HepG2 (cell line): ENCODE results near the gene SMIM24. TPM values are rescaled to one million over a fixed set of nuclear protein-coding genes. Genes with fewer than 3 reads are reported as not detected.

Experiments used
- ATF6 ChIP-seq: sonication (generic); formaldehyde crosslinking; conservative IDR thresholded peaks from 2 replicates; pipeline ENCODE4 v1.4.0; 2020; ENCODE audit warnings: missing genetic modification reagents
- BATF2 ChIP-seq: sonication (generic); formaldehyde crosslinking; IDR thresholded peaks from 2 replicates; pipeline ENCODE4 v1.8.0; 2022; ENCODE audit warnings: mild to moderate bottlenecking, missing genetic modification reagents, moderate library complexity
- JUNB ChIP-seq: sonication (generic); formaldehyde crosslinking; IDR thresholded peaks from 2 replicates; pipeline ENCODE4 v1.8.0; 2022; ENCODE audit warnings: missing genetic modification reagents, mild to moderate bottlenecking, borderline replicate concordance
- LCORL ChIP-seq, 2 experiments: fragments of 450-650 bp in 1 of 2; sonication (generic) in 1 of 2; formaldehyde crosslinking in 1 of 2; IDR thresholded peaks; 2 replicates each; pipeline versions ENCODE4 v1.5.0 to v1.6.1; 2017 to 2020; ENCODE audit warnings: antibody characterized with exemption in 1 of 2, missing genetic modification reagents in 1 of 2
- NR0B2 ChIP-seq: sonication (generic); formaldehyde crosslinking; IDR thresholded peaks from 2 replicates; pipeline ENCODE4 v1.4.0; 2020; ENCODE audit warnings: mild to moderate bottlenecking, missing genetic modification reagents
- POGK ChIP-seq: sonication (generic); formaldehyde crosslinking; conservative IDR thresholded peaks from 2 replicates; pipeline ENCODE4 v1.8.0; 2022; ENCODE audit warnings: mild to moderate bottlenecking, moderate library complexity, missing genetic modification reagents
- RAD21 ChIP-seq: fragments of 450-650 bp; formaldehyde crosslinking; IDR thresholded peaks from 2 replicates; pipeline ENCODE4 v1.5.0; 2020; ENCODE audit warnings: mild to moderate bottlenecking
- SIN3A ChIP-seq: IDR thresholded peaks from 2 replicates; pipeline ENCODE4 v1.6.1; 2011; ENCODE audit warnings: low read depth, mild to moderate bottlenecking, control low read depth, low read length, borderline replicate concordance
- SIX4 ChIP-seq: sonication (generic); formaldehyde crosslinking; IDR thresholded peaks from 2 replicates; pipeline ENCODE4 v1.4.0; 2020; ENCODE audit warnings: missing genetic modification reagents
- SMAD1 ChIP-seq: sonication (generic); formaldehyde crosslinking; IDR thresholded peaks from 2 replicates; pipeline ENCODE4 v1.4.0; 2020; ENCODE audit warnings: missing genetic modification reagents, low read depth, mild to moderate bottlenecking, borderline replicate concordance
- TEF ChIP-seq: sonication (generic); formaldehyde crosslinking; IDR thresholded peaks from 2 replicates; pipeline ENCODE4 v1.5.0; 2020; ENCODE audit warnings: missing genetic modification reagents
- THAP11 ChIP-seq: IDR thresholded peaks from 2 replicates; pipeline ENCODE4 v1.6.1; 2016; ENCODE audit warnings: missing biosample characterization, missing genetic modification reagents
- TMF1 ChIP-seq: sonication (generic); formaldehyde crosslinking; IDR thresholded peaks from 2 replicates; pipeline ENCODE4 v1.8.1; 2022; ENCODE audit warnings: low read depth, missing genetic modification reagents
- ZNF432 ChIP-seq: sonication (generic); formaldehyde crosslinking; IDR thresholded peaks from 2 replicates; pipeline ENCODE4 v1.5.0; 2020; ENCODE audit warnings: missing genetic modification reagents, mild to moderate bottlenecking, borderline replicate concordance
- ZNF609 ChIP-seq: sonication (generic); formaldehyde crosslinking; IDR thresholded peaks from 2 replicates; pipeline ENCODE4 v1.4.0; 2020; ENCODE audit warnings: mild to moderate bottlenecking, missing genetic modification reagents, borderline replicate concordance
- ZNF839 ChIP-seq: sonication (generic); formaldehyde crosslinking; IDR thresholded peaks from 2 replicates; pipeline ENCODE4 v1.4.0; 2020; ENCODE audit warnings: missing genetic modification reagents, mild to moderate bottlenecking, borderline replicate concordance
- polyA plus RNA-seq, 8 experiments: library from polyadenylated mRNA; depleted of rRNA in 3 of 8; stranded (reverse) in 7 of 8; unstranded in 1 of 8; fragments of >200 nt; fragmentation: Illumina TruSeq in 4 of 8; extraction: Trizol in 4 of 8; gene quantifications; 2 replicates each; pipeline versions ENCODE4 v1.2.1 to v1.2.3, GENCODE V29; 2011 to 2016; ENCODE audit warnings: low read depth in 4 of 8, missing spikeins in 1 of 8, mixed read lengths in 1 of 8; ENCODE audit not compliant: insufficient read depth in 1 of 8
- total RNA-seq, 5 experiments: library from RNA; depleted of rRNA; stranded (reverse); fragments of >200 nt; fragmentation: Illumina TruSeq; extraction: Trizol; gene quantifications; 2 replicates each; pipeline ENCODE4 v1.2.3, GENCODE V29; 2016; ENCODE audit warnings: low read depth in 1 of 5

The SMIM24 gene
- total and polyA plus RNA-seq, 2 of the 13 experiments (the other 11 are each of a cell fraction or from before 2014, with no cell fraction given): 11.2 to 70.6 TPM

GRCh38 chr19:3434630-3435553, 45.4 kb downstream of the SMIM24 start (continued):
- TF ChIP-seq RAD21 (CRISPR knock-in tag) (no peak; the same call in 1 of the 2 replicates), ATF6 (CRISPR knock-in tag) (no peak), JUNB (CRISPR knock-in tag) (peak; percentile 66), TEF (CRISPR knock-in tag) (no peak), THAP11 (peak; percentile 100), SMAD1 (CRISPR knock-in tag) (no peak), BATF2 (CRISPR knock-in tag) (no peak), SIN3A (no peak), SIX4 (CRISPR knock-in tag) (no peak), NR0B2 (CRISPR knock-in tag) (no peak), TMF1 (no peak), ZNF839 (CRISPR knock-in tag) (no peak), ZNF432 (CRISPR knock-in tag) (no peak), ZNF609 (CRISPR knock-in tag) (no peak), POGK (CRISPR knock-in tag) (no peak), LCORL (IDR thresholded peaks at IDR 0.05) (no peak), LCORL (CRISPR knock-in tag; IDR thresholded peaks at IDR 0.05) (no peak)
